Hepatocyte (in vitro differentiated cells): Measurements from ENCODE around the gene CLTA.

Experiments used
- EZH2 ChIP-seq: fragments of 200-600 bp; sonication (generic); IDR thresholded peaks from 2 replicates; pipeline ENCODE4 v1.6.1; 2016; ENCODE audit warnings: antibody characterized with exemption, mild to moderate bottlenecking, borderline replicate concordance
- EZH2phosphoT487 ChIP-seq: fragments of 200-600 bp; sonication (generic); IDR thresholded peaks from one replicate; pipeline ENCODE4 v1.6.1; 2018; ENCODE audit warnings: antibody characterized with exemption, mild to moderate bottlenecking, low read depth, moderate library complexity; ENCODE audit not compliant: unreplicated experiment, severe bottlenecking
- TF ChIP-seq, protein P1 (sequence below): fragments of 200-600 bp; sonication (generic); IDR thresholded peaks from 2 replicates; pipeline ENCODE4 v1.5.1; 2016; ENCODE audit warnings: antibody characterized with exemption, mild to moderate bottlenecking; ENCODE audit not compliant: poor library complexity

DNA sequence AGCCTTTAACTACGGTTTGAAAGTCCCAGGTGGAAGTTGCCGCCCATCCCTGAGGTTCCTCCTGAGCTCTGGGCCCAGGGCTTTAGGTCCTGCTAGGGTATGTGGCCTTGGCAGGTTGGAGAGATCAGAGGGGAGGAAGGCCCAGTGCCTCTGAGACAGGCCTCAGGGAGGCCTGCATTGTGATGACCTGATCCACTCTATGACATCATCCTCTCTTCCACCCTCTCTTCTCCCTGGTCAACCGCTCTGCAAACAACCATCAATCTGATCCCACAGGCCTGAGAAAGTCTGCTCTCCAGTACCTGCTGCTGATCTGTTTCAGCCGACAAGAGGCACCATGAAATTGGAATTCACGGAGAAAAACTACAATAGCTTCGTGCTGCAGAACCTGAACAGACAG lies 21.6 kb upstream of the CLTA start, which contains the start of gene CCIN:
- TF ChIP-seq EZH2 (no peak), EZH2phosphoT487 (no peak)
- TF ChIP-seq, protein P1, sequence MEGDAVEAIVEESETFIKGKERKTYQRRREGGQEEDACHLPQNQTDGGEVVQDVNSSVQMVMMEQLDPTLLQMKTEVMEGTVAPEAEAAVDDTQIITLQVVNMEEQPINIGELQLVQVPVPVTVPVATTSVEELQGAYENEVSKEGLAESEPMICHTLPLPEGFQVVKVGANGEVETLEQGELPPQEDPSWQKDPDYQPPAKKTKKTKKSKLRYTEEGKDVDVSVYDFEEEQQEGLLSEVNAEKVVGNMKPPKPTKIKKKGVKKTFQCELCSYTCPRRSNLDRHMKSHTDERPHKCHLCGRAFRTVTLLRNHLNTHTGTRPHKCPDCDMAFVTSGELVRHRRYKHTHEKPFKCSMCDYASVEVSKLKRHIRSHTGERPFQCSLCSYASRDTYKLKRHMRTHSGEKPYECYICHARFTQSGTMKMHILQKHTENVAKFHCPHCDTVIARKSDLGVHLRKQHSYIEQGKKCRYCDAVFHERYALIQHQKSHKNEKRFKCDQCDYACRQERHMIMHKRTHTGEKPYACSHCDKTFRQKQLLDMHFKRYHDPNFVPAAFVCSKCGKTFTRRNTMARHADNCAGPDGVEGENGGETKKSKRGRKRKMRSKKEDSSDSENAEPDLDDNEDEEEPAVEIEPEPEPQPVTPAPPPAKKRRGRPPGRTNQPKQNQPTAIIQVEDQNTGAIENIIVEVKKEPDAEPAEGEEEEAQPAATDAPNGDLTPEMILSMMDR: no peak
